Erythroblast (primary cell): ENCODE data around the gene LOXHD1.

Source experiments
- GATA1 ChIP-seq: IDR thresholded peaks from 2 replicates; pipeline ENCODE4 v1.6.1; 2011; ENCODE audit warnings: low read depth, mild to moderate bottlenecking, control low read depth, low read length, moderate library complexity
- POLR2A ChIP-seq: IDR thresholded peaks from 2 replicates; pipeline ENCODE4 v1.6.1; 2011; ENCODE audit warnings: mild to moderate bottlenecking, low read length

DNA sequence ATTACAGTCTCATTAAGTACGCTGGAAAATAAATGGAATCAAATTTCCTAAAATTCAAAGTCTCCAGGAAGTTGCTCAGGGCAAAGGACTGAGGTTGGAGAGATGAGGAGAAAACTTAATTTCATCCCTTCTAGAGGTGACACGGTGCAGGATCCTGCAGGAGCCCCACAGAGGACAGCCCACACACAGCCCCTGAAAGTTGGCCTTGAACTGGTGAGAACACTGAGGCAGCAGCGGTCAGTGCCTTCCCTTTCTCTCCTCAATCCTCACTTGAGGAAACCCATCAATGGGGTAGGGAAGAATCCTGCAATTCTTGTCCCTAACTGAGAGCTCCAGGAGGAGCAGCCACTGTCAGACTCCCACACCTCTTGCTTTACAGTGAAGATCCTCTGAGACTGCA, 37.5 kb downstream of the LOXHD1 start:
- TF ChIP-seq POLR2A = no peak
- TF ChIP-seq GATA1 = no peak
